ENCODE results near the gene CSF3R. TPM values are rescaled to one million over a fixed set of nuclear protein-coding genes. Genes with fewer than 3 reads are reported as not detected.

The CSF3R gene
- total and polyA plus RNA-seq, 2 donors (not counting 1 experiment from before 2014, with no cell fraction given): 0.30 to 6.3 TPM

DNA sequence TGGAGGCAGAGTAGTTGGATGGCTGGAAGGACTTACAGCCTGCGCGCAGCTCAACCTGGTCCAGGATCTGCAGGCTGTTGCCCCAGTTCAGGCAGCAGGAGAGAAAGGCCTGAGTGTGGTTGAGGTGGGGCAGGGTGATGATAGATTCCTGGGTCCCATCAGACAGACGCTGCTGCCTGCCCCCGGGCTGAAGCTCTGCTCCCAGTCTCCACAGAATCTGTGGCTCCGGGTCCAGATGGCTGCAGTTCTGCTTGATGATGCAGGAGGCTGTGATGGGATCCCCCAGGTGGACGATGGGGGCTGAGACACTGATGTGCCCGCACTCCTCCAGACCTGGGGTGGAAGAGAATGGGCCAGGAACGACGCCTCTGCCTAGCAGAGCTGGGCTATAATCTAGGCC lies 7.4 kb downstream of the CSF3R start:
- H3K9ac ChIP-seq (ENCODE audit: low read length): no peak overlapping the region
- Mint-ChIP-seq H3K4me3 (no peak overlapping the region), H3K27ac (no peak overlapping the region), H3K4me1 (peaks cover 2% of the 10 kb centered on the region), H3K9me3 (ENCODE audit: insufficient read depth) (no peaks in the 10 kb centered on the region), H3K27me3 (no peaks in the 10 kb centered on the region)
- no peaks in the 10 kb centered on the region for H3K36me3 ChIP-seq (replicated peaks in 1 of 2; ENCODE audit: control extremely low read depth in 1 of 2, control insufficient read depth in 1 of 2, extremely low read depth in 1 of 2, insufficient read depth in 2 of 2, low read length in 1 of 2)
- intact Hi-C loops (cut with micrococcal nuclease): no loop called here
- H3K4me1 ChIP-seq (ENCODE audit: control insufficient read depth in 2 of 2, insufficient read depth in 2 of 2, low read length in 2 of 2): no peaks in the 10 kb centered on the region
- H3K4me2 ChIP-seq (replicated peaks; ENCODE audit: low read depth, low read length, poor library complexity, severe bottlenecking): no peak overlapping the region
- CTCF ChIA-PET: no interaction called here
- no peaks in the 10 kb centered on the region for H3K79me2 ChIP-seq (ENCODE audit: control insufficient read depth, insufficient read depth, low read length)
- no peaks in the 10 kb centered on the region for H4K20me1 ChIP-seq (ENCODE audit: control insufficient read depth, insufficient read depth, low read length, poor library complexity, severe bottlenecking)
- DNase-seq (no peak), ATAC-seq (ENCODE audit: low read depth) (no peak)
- POLR2A ChIA-PET: no interaction called here
- 94% methylated on average over 9 of the region's 9 CpGs for WGBS (ENCODE audit: insufficient coverage)
- no peak overlapping the region for H3K4me3 ChIP-seq (ENCODE audit: control extremely low read depth in 1 of 5, extremely low read depth in 1 of 5, insufficient read depth in 1 of 5, low read depth in 2 of 5, low read length in 4 of 5)
- TF ChIP-seq CTCF (IDR thresholded peaks at IDR 0.05) (no peak), EZH2 (IDR thresholded peaks at IDR 0.05; ENCODE audit: borderline replicate concordance, insufficient read depth, low read depth, low read length, poor library complexity, severe bottlenecking) (no peak)
- H2AFZ ChIP-seq (ENCODE audit: insufficient read depth, low read depth, low read length, poor library complexity, severe bottlenecking): no peak overlapping the region
- no peaks in the 10 kb centered on the region for H3K27me3 ChIP-seq (replicated peaks in 1 of 4; ENCODE audit: control extremely low read depth in 1 of 4, control insufficient read depth in 3 of 4, insufficient read depth in 4 of 4, low read length in 3 of 4)
- no peaks in the 10 kb centered on the region for H3K9me3 ChIP-seq (ENCODE audit: control extremely low read depth in 1 of 3, control insufficient read depth in 2 of 3, insufficient read depth in 1 of 3, low read length in 2 of 3)
- no peak overlapping the region for H3K27ac ChIP-seq (ENCODE audit: low read length in 2 of 2)

DNA sequence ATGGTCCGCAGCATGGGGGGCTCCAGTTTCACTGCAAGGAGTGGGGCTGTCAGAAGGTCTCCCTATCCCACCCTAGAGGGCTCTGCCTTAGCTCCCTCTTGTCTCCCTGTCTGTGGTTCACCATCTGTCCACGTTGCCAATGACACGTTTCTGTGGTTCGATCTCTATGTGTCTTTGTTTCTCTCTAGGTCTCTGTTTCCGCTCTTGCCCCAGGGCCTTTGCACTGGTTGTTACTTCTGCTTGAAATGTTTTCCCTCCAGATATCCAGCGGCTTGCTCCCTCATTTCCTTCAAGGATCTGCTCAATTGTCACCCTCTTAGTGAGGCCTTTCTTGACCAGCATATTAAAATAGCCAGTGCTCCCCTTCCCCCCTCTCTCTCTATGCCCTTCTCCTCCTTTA lies 10.1 kb downstream of the CSF3R start:
- H3K36me3 ChIP-seq (replicated peaks in 1 of 2; ENCODE audit: control extremely low read depth in 1 of 2, control insufficient read depth in 1 of 2, extremely low read depth in 1 of 2, insufficient read depth in 2 of 2, low read length in 1 of 2): no peaks in the 10 kb centered on the region
- no peaks in the 10 kb centered on the region for H3K79me2 ChIP-seq (ENCODE audit: control insufficient read depth, insufficient read depth, low read length)
- H4K20me1 ChIP-seq (ENCODE audit: control insufficient read depth, insufficient read depth, low read length, poor library complexity, severe bottlenecking): no peaks in the 10 kb centered on the region
- H2AFZ ChIP-seq (ENCODE audit: insufficient read depth, low read depth, low read length, poor library complexity, severe bottlenecking): no peak overlapping the region
- no peak overlapping the region for H3K4me3 Mint-ChIP-seq
- TF ChIP-seq CTCF (IDR thresholded peaks at IDR 0.05): no peak
- TF ChIP-seq EZH2 (IDR thresholded peaks at IDR 0.05; ENCODE audit: borderline replicate concordance, insufficient read depth, low read depth, low read length, poor library complexity, severe bottlenecking): no peak
- intact Hi-C loops (cut with micrococcal nuclease): no loop called here
- H3K4me1 ChIP-seq (ENCODE audit: control insufficient read depth in 2 of 2, insufficient read depth in 2 of 2, low read length in 2 of 2): no peaks in the 10 kb centered on the region
- H3K4me1 Mint-ChIP-seq: peaks cover 2% of the 10 kb centered on the region
- H3K9ac ChIP-seq (ENCODE audit: low read length): no peak overlapping the region
- no peak overlapping the region for H3K4me3 ChIP-seq (ENCODE audit: control extremely low read depth in 1 of 5, extremely low read depth in 1 of 5, insufficient read depth in 1 of 5, low read depth in 2 of 5, low read length in 4 of 5)
- H3K27me3 Mint-ChIP-seq: no peaks in the 10 kb centered on the region
- no peaks in the 10 kb centered on the region for H3K9me3 ChIP-seq (ENCODE audit: control extremely low read depth in 1 of 3, control insufficient read depth in 2 of 3, insufficient read depth in 1 of 3, low read length in 2 of 3)
- POLR2A ChIA-PET: no interaction called here
- CTCF ChIA-PET: no interaction called here
- no peak overlapping the region for H3K27ac Mint-ChIP-seq
- 97% methylated on average over 6 of the region's 6 CpGs for WGBS (ENCODE audit: insufficient coverage)
- no peaks in the 10 kb centered on the region for H3K9me3 Mint-ChIP-seq (ENCODE audit: insufficient read depth)
- no peaks in the 10 kb centered on the region for H3K27me3 ChIP-seq (replicated peaks in 1 of 4; ENCODE audit: control extremely low read depth in 1 of 4, control insufficient read depth in 3 of 4, insufficient read depth in 4 of 4, low read length in 3 of 4)
- DNase-seq (no peak), ATAC-seq (ENCODE audit: low read depth) (no peak)
- no peak overlapping the region for H3K27ac ChIP-seq (ENCODE audit: low read length in 2 of 2)
- no peak overlapping the region for H3K4me2 ChIP-seq (replicated peaks; ENCODE audit: low read depth, low read length, poor library complexity, severe bottlenecking)
